ENCODE data around the gene EMC7. TPM values are rescaled to one million over a fixed set of nuclear protein-coding genes. Genes with fewer than 3 reads are reported as not detected.
"Not testable (repeated sequence)": the region's sequence is repeated elsewhere in the genome, so short reads cannot be mapped to it uniquely, and the experiment has no call there.

The EMC7 gene
- polyA plus RNA-seq, 3 donors = 41.7 to 135 (median 125) TPM

- Histone ChIP-seq H3K4me2 (replicated peaks; ENCODE audit: extremely low read depth, low read length, poor library complexity, severe bottlenecking) (no peak overlapping the region), H3K36me3 (replicated peaks in 1 of 2; ENCODE audit: control insufficient read depth in 1 of 2, insufficient read depth in 2 of 2, low read length in 2 of 2) (no peaks in the 10 kb centered on the region), H3K27ac (ENCODE audit: low read depth in 1 of 2, low read length in 2 of 2) (no peak overlapping the region), H3K4me3 (replicated peaks in 1 of 3; ENCODE audit: low read depth in 2 of 3, low read length in 3 of 3) (no peak overlapping the region), H3K9ac (ENCODE audit: insufficient read depth, low read length, poor library complexity, severe bottlenecking) (no peak overlapping the region), H4K20me1 (ENCODE audit: insufficient read depth, low read length) (no peaks in the 10 kb centered on the region), H3K79me2 (ENCODE audit: insufficient read depth, low read length) (no peaks in the 10 kb centered on the region), H2AFZ (ENCODE audit: insufficient read depth, low read depth, low read length, poor library complexity, severe bottlenecking) (no peak overlapping the region), H3K9me3 (replicated peaks in 1 of 2; ENCODE audit: control insufficient read depth in 1 of 2, insufficient read depth in 1 of 2, low read length in 2 of 2) (no peaks in the 10 kb centered on the region), H3K27me3 (ENCODE audit: control insufficient read depth in 2 of 2, insufficient read depth in 2 of 2, low read length in 2 of 2) (no peaks in the 10 kb centered on the region), H3K4me1 (ENCODE audit: control insufficient read depth in 1 of 2, insufficient read depth in 2 of 2, low read length in 2 of 2) (no peaks in the 10 kb centered on the region)
- H3K27me3 Mint-ChIP-seq (ENCODE audit: low read depth in 3 of 3) = peaks cover 0 to 8% (median 3%) of the 10 kb centered on the region in 3 donors
- no peak overlapping the region for H3K4me3 Mint-ChIP-seq
- TF ChIP-seq, protein P1, sequence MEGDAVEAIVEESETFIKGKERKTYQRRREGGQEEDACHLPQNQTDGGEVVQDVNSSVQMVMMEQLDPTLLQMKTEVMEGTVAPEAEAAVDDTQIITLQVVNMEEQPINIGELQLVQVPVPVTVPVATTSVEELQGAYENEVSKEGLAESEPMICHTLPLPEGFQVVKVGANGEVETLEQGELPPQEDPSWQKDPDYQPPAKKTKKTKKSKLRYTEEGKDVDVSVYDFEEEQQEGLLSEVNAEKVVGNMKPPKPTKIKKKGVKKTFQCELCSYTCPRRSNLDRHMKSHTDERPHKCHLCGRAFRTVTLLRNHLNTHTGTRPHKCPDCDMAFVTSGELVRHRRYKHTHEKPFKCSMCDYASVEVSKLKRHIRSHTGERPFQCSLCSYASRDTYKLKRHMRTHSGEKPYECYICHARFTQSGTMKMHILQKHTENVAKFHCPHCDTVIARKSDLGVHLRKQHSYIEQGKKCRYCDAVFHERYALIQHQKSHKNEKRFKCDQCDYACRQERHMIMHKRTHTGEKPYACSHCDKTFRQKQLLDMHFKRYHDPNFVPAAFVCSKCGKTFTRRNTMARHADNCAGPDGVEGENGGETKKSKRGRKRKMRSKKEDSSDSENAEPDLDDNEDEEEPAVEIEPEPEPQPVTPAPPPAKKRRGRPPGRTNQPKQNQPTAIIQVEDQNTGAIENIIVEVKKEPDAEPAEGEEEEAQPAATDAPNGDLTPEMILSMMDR (IDR thresholded peaks at IDR 0.05) = no peak
- intact Hi-C loops (cut with micrococcal nuclease) = no loop called here
- H3K4me1 Mint-ChIP-seq = no peaks in the 10 kb centered on the region
- H3K27ac Mint-ChIP-seq = no peak overlapping the region
- no peaks in the 10 kb centered on the region for H3K36me3 Mint-ChIP-seq
- DNase-seq = no peak
- WGBS (ENCODE audit: insufficient coverage) = 100% methylated on average over 1 of the region's 3 CpGs
- peaks cover 8 to 15% (median 11%) of the 10 kb centered on the region in 7 donors for H3K9me3 Mint-ChIP-seq
These were observed 45.6 kb downstream of the EMC7 start for GRCh38 chr15:34055868-34056595.

- peaks cover 0 to 8% (median 1%) of the 10 kb centered on the region in 3 donors for H3K27me3 Mint-ChIP-seq (ENCODE audit: low read depth in 3 of 3)
- H3K4me3 Mint-ChIP-seq = no peak overlapping the region
- Histone ChIP-seq H3K79me2 (ENCODE audit: insufficient read depth, low read length) (no peaks in the 10 kb centered on the region), H3K27ac (ENCODE audit: low read depth in 1 of 2, low read length in 2 of 2) (no peak overlapping the region), H3K27me3 (ENCODE audit: control insufficient read depth in 2 of 2, insufficient read depth in 2 of 2, low read length in 2 of 2) (no peaks in the 10 kb centered on the region), H2AFZ (ENCODE audit: insufficient read depth, low read depth, low read length, poor library complexity, severe bottlenecking) (no peak overlapping the region), H4K20me1 (ENCODE audit: insufficient read depth, low read length) (no peaks in the 10 kb centered on the region), H3K9me3 (replicated peaks in 1 of 2; ENCODE audit: control insufficient read depth in 1 of 2, insufficient read depth in 1 of 2, low read length in 2 of 2) (peaks cover 6 to 12% of the 10 kb centered on the region in 2 donors), H3K36me3 (replicated peaks in 1 of 2; ENCODE audit: control insufficient read depth in 1 of 2, insufficient read depth in 2 of 2, low read length in 2 of 2) (no peaks in the 10 kb centered on the region), H3K4me1 (ENCODE audit: control insufficient read depth in 1 of 2, insufficient read depth in 2 of 2, low read length in 2 of 2) (no peaks in the 10 kb centered on the region), H3K4me3 (replicated peaks in 1 of 3; ENCODE audit: low read depth in 2 of 3, low read length in 3 of 3) (no peak overlapping the region), H3K9ac (ENCODE audit: insufficient read depth, low read length, poor library complexity, severe bottlenecking) (no peak overlapping the region), H3K4me2 (replicated peaks; ENCODE audit: extremely low read depth, low read length, poor library complexity, severe bottlenecking) (no peak overlapping the region)
- no peak overlapping the region for H3K27ac Mint-ChIP-seq
- no peaks in the 10 kb centered on the region for H3K4me1 Mint-ChIP-seq
- TF ChIP-seq, protein P1 (IDR thresholded peaks at IDR 0.05) = no peak
- WGBS (ENCODE audit: insufficient coverage) = no CpG with 5 or more reads among the region's 3 CpGs
- DNase-seq = no peak
- peaks cover 22 to 33% (median 28%) of the 10 kb centered on the region in 7 donors for H3K9me3 Mint-ChIP-seq
- H3K36me3 Mint-ChIP-seq = no peaks in the 10 kb centered on the region
- intact Hi-C loops (cut with micrococcal nuclease) = no loop called here
These were observed 47.5 kb downstream of the EMC7 start for GRCh38 chr15:34054081-34054707.

DNA sequence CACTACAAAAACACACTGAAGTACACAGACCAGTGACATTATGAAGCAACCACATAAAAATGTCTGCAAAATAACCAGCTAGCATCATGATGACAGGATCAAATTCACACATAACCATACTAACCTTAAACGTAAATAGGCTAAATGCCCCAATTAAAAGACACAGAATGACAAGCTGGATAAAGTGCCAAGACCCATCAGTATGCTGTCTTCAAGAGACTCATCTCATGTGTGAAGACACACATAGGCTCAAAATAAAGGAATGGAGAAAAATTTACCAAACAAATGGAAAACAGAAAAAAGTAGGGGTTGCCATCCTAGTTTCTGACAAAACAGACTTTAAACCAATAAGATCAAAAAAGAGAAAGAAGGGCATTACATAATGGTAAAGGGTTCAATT is 51.3 kb downstream of the EMC7 start:
- H3K36me3 ChIP-seq (replicated peaks in 1 of 2; ENCODE audit: control insufficient read depth in 1 of 2, insufficient read depth in 2 of 2, low read length in 2 of 2); H3K36me3 Mint-ChIP-seq; H2AFZ ChIP-seq (ENCODE audit: insufficient read depth, low read depth, low read length, poor library complexity, severe bottlenecking); H3K27ac ChIP-seq (ENCODE audit: low read depth in 1 of 2, low read length in 2 of 2); H3K4me1 Mint-ChIP-seq; DNase-seq; H3K4me1 ChIP-seq (ENCODE audit: control insufficient read depth in 1 of 2, insufficient read depth in 2 of 2, low read length in 2 of 2); H4K20me1 ChIP-seq (ENCODE audit: insufficient read depth, low read length); H3K79me2 ChIP-seq (ENCODE audit: insufficient read depth, low read length); H3K27me3 ChIP-seq (ENCODE audit: control insufficient read depth in 2 of 2, insufficient read depth in 2 of 2, low read length in 2 of 2); H3K27ac Mint-ChIP-seq; H3K4me2 ChIP-seq (replicated peaks; ENCODE audit: extremely low read depth, low read length, poor library complexity, severe bottlenecking); H3K27me3 Mint-ChIP-seq (ENCODE audit: low read depth in 3 of 3); H3K9ac ChIP-seq (ENCODE audit: insufficient read depth, low read length, poor library complexity, severe bottlenecking); H3K4me3 Mint-ChIP-seq; H3K4me3 ChIP-seq (replicated peaks in 1 of 3; ENCODE audit: low read depth in 2 of 3, low read length in 3 of 3); intact Hi-C loops (cut with micrococcal nuclease): not testable (repeated sequence)
- WGBS (ENCODE audit: insufficient coverage) = no CpG with 5 or more reads among the region's 1 CpG
- H3K9me3 Mint-ChIP-seq = peaks cover 28 to 43% (median 33%) of the 10 kb centered on the region in 7 donors
- peaks cover 12 to 21% of the 10 kb centered on the region in 2 donors for H3K9me3 ChIP-seq (replicated peaks in 1 of 2; ENCODE audit: control insufficient read depth in 1 of 2, insufficient read depth in 1 of 2, low read length in 2 of 2)

Data from CD14-positive monocyte (primary cell).